Mucosa of descending colon (tissue), 3 donors: Measurements from ENCODE around the gene CRISPLD2. TPM values are rescaled to one million over a fixed set of nuclear protein-coding genes. Genes with fewer than 3 reads are reported as not detected.
A peak's percentile ranks its signal among the peaks of the same experiment; 100 is the strongest.

Experiments used
- ATAC-seq: fragments of 200-7000 bp; cut with Tn5 transposase; one replicate; pipeline ENCODE4 v1.9.1; 2020; ENCODE audit warnings: mild to moderate bottlenecking, moderate library complexity
- DNase-seq, 3 donors: peaks; one replicate each; pipeline ENCODE4 v3.0.0-alpha.2; 2020
- H3K36me3 ChIP-seq: fragments of 200-600 bp; one replicate; pipeline ENCODE4 v1.8.0; 2021; ENCODE audit warnings: low read depth, mild to moderate bottlenecking
- H3K4me1 ChIP-seq: fragments of 200-600 bp; one replicate; pipeline ENCODE4 v1.8.0; 2021; ENCODE audit warnings: low read depth, mild to moderate bottlenecking
- H3K4me3 ChIP-seq: fragments of 200-600 bp; one replicate; pipeline ENCODE4 v1.8.0; 2021; ENCODE audit warnings: mild to moderate bottlenecking
- H3K9me3 ChIP-seq: fragments of 200-600 bp; one replicate; pipeline ENCODE4 v1.8.0; 2021; ENCODE audit warnings: mild to moderate bottlenecking
- intact Hi-C, 2 donors: fragments of 100-400 bp; cut with DNase I in 1 of 2; cut with micrococcal nuclease in 1 of 2; formaldehyde crosslinking; loops; one replicate each; pipeline versions ENCODE4 v1.11.0 to v1.11.1; 2022; cut with DNase I, micrococcal nuclease
- total RNA-seq, 3 donors: library from RNA; stranded (reverse); fragmentation: NEBNext Ultra II Directional in 2 of 3; extraction: Animal tissue kit (Norgen Biotek cat#: 25700) in 2 of 3; gene quantifications; one replicate each; pipeline versions ENCODE4 v1.2.1 to v1.2.4, GENCODE V29; 2021 to 2023
- TF ChIP-seq, protein P1 (sequence below): fragments of 200-600 bp; IDR thresholded peaks from one replicate; pipeline ENCODE4 v1.8.0; 2022; ENCODE audit warnings: antibody characterized with exemption, mild to moderate bottlenecking
- donor health status: DM: no; HTN: no; CAD: no; lungs with moderate emphysema.
- donor health status: DM: no; HTN: no; CAD: no.
- donor health status: DM: no; HTN: yes; CAD: no.

CRISPLD2 gene
- total RNA-seq, 3 donors from 2014 or later: 10.5 to 114 (median 38.7) TPM

DNA sequence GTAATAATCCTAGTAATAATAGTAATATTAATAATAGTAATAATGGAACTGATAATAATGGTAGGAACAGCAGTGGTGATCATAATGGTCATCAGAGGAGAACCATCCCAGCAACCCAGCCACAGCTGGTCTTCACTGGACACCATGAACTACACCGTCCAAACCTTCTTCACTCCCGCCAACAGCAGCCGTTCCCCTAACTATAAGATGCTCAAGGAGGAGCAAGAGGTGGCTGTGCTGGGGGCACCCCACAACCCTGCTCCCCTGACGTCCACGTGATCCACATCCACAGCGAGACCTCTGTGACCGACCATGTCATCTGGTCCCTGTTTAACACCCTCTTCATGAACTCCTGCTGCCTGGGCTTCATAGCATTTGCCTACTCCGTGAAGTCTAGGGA, 100.5 kb downstream of the CRISPLD2 start:
- peaks cover 5% of the 10 kb centered on the region for H3K4me1 ChIP-seq
- no peaks in the 10 kb centered on the region for H3K36me3 ChIP-seq
- intact Hi-C loops: no loop called here
- ATAC-seq (no peak), DNase-seq (no peak)
- TF ChIP-seq, protein P1, sequence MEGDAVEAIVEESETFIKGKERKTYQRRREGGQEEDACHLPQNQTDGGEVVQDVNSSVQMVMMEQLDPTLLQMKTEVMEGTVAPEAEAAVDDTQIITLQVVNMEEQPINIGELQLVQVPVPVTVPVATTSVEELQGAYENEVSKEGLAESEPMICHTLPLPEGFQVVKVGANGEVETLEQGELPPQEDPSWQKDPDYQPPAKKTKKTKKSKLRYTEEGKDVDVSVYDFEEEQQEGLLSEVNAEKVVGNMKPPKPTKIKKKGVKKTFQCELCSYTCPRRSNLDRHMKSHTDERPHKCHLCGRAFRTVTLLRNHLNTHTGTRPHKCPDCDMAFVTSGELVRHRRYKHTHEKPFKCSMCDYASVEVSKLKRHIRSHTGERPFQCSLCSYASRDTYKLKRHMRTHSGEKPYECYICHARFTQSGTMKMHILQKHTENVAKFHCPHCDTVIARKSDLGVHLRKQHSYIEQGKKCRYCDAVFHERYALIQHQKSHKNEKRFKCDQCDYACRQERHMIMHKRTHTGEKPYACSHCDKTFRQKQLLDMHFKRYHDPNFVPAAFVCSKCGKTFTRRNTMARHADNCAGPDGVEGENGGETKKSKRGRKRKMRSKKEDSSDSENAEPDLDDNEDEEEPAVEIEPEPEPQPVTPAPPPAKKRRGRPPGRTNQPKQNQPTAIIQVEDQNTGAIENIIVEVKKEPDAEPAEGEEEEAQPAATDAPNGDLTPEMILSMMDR: no peak
- no peak overlapping the region for H3K4me3 ChIP-seq
- no peaks in the 10 kb centered on the region for H3K9me3 ChIP-seq

DNA sequence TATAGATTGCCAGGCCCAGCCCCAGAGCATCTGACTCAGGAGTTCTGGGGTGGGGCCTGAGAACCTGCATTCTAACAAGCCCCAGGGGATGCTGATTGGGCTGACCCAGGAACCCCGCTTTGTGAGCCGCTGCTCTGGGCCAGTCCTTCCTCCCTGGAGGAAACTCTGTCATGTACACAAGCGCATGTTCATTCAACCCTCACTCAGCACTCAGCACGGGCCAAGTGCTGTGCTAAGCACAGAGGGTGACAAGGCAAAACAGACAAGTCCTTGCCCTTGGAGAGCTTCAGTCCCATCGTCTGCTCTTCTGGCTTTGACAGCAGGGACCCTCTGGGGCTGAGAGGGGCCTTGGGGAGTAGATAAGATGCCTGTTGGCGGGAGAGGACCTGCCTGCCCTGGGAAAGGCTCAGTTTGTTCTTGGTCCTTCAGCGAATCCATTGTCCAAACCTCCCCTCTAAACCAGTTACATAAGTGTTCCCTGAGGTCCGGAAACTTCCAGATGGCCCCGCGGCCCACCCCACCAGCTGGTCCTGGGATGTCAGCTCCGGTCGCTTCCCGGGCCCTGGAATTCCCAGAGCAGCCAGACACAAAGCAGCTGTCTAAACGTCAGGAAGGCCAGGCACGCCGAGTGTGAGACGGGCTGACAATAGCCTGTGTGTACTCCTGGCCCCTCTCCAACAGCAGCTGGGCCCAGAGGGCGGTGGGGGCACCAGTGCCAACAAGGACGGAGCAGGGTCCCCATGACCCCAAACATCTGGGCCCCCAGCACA, 102.8 kb downstream of the CRISPLD2 start:
- Histone ChIP-seq H3K4me3 (no peak overlapping the region), H3K4me1 (peaks cover 5% of the 10 kb centered on the region), H3K36me3 (no peaks in the 10 kb centered on the region), H3K9me3 (no peaks in the 10 kb centered on the region)
- DNase-seq (peak; percentile 55 to 65 (median 61)), ATAC-seq (peak; percentile 33)
- intact Hi-C loops: no loop called here
- TF ChIP-seq, protein P1: no peak

DNA sequence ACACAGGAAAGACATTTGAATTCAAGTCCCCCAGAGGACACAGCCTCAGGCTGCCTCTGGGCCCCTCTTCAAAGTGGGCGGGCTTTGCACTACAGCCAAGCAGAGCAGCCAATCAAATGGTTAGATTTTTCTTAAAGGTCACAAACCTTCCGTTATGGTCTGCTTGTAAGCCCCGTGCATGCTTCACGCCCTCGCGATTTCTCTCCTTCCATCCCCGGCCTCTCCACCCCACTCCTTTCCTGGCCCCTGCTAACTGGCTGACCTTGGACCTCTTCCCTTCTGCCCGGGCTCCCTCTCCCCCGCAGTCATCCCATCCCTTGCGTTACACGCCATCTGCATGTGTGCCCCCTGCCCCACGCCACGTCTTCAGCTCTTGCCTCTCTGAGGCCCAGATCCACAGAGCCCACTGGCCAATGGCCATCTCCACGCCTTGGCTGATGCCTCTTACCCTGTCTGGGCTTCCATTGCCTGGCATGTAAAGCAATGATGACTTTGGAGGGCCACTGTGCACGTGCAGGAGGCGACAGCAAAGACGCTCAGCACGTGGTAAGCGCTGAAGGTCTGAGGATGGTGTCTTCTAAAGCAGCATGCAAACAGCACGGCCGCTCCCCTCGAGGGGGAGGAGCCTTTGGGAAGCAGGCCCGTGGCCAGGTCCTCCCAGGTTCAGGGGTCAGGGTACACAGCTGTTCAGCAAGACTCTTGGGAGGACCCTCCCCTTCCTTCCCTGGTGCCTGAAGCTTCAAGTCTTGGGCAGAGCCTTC, 104.7 kb downstream of the CRISPLD2 start:
- Histone ChIP-seq H3K36me3 (no peaks in the 10 kb centered on the region), H3K4me1 (peaks cover 12% of the 10 kb centered on the region), H3K4me3 (no peak overlapping the region), H3K9me3 (no peaks in the 10 kb centered on the region)
- intact Hi-C loops: no loop called here
- ATAC-seq (peak; percentile 61), DNase-seq (peak in 2 of 3 donors; percentile 65 to 67)
- TF ChIP-seq, protein P1: no peak

DNA sequence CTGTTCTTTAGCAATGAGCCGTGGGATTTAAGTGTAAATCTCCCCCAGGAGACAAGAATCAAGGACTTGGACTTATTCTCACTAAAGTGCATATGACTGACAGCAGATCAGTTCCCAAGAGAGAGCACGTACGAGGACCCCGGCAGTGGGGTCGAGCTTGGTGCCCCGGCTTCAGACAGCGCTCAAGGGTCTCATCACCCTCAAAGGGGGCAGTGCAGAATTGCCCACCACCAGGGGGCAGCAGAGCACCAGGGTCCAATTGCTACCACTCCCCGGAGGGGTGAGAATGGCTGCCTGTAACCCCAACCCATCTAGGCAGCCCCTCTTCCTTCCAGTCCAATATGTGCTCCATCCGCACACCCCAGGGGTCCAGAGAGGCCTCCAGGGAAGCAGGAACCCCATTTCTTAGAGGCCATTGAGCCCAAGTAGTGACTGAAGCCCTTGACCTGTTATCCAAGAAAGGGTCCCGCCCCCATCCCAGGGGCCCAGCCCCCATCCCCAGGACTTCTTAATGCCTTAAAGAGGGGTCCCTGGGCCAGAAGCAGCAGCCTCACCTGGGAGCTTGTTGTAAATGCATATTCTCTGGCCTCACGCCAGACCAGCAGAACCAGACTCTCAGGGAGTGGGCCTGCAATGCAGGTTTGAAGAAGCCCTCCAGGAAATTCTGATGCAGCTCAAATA, 105.4 kb downstream of the CRISPLD2 start:
- DNase-seq (peak; percentile 59 to 83 (median 80)), ATAC-seq (peak; percentile 62)
- Histone ChIP-seq H3K9me3 (no peaks in the 10 kb centered on the region), H3K4me1 (peaks cover 12% of the 10 kb centered on the region), H3K36me3 (no peaks in the 10 kb centered on the region), H3K4me3 (no peak overlapping the region)
- intact Hi-C loops: no loop called here
- TF ChIP-seq, protein P1: peak; percentile 83

DNA sequence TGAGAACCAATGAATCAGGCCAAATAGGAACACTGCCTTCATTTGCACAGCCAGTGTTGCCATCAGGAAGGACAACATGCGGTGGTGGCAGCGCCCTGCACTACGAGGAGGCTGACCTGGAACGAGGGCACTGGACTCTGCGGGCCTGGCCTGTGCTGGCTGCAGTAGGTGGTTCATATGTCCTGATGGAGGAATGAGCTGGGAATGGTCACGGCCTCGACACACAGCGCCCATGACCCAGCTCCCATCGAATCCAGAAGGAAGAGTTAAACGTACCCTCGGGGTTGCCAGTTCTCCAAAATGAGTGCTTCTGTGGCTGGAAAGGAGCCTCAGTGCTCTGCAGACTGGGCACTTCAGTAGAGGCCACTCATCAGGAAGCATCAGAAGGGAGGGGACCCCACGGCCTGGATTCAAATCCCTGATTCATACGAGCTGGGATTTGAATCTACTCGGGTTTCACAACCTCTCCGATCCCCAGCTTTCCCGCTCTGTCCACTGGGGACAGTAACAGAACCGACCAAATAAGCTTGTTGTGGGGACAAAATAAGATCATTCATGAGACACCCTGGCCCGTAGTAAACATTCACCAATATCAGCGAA, 106.1 kb downstream of the CRISPLD2 start:
- intact Hi-C loops: no loop called here

More for the DNA sequence above, 106.1 kb downstream of the CRISPLD2 start:
- DNase-seq (peak in 1 of 3 donors; percentile 37), ATAC-seq (no peak)
- H3K4me1 ChIP-seq: peaks cover 12% of the 10 kb centered on the region
- H3K4me3 ChIP-seq: no peak overlapping the region
- no peaks in the 10 kb centered on the region for H3K36me3 ChIP-seq
- TF ChIP-seq, protein P1: no peak
- H3K9me3 ChIP-seq: no peaks in the 10 kb centered on the region
